GOT3 (cell line): Measurements from ENCODE around the gene CAMK1.

Experiments used
- DNase-seq: peaks from one replicate; lab custom pipeline; 2025; ENCODE audit warnings: mixed read lengths; lab: John Stamatoyannopoulos, UW

Gene CAMK1

GRCh38 chr3:9710174-9710739, 59.5 kb downstream of the CAMK1 start:
- no peak for DNase-seq
